Measurements from ENCODE around the gene ACAD11.
"Not testable (repeated sequence)": the region's sequence is repeated elsewhere in the genome, so short reads cannot be mapped to it uniquely, and the experiment has no call there.

Gene ACAD11

GRCh38 chr3:132629928-132630327 lies 29.7 kb downstream of the ACAD11 start:
- peaks cover 8 to 10% of the 10 kb centered on the region in 2 donors for H3K36me3 ChIP-seq (ENCODE audit: control insufficient read depth in 2 of 2, insufficient read depth in 2 of 2, low read length in 2 of 2)
- no peaks in the 10 kb centered on the region for H3K27me3 ChIP-seq (ENCODE audit: control insufficient read depth in 1 of 2, insufficient read depth in 2 of 2, low read length in 2 of 2)
- no peak overlapping the region for H3K27ac ChIP-seq (ENCODE audit: low read length)
- no peak overlapping the region for H3K4me3 ChIP-seq (ENCODE audit: low read length in 2 of 2)
- H3K4me1 ChIP-seq (ENCODE audit: control insufficient read depth, insufficient read depth, low read length), result no peaks in the 10 kb centered on the region
- H3K9me3 ChIP-seq (ENCODE audit: control insufficient read depth in 2 of 2, low read length in 2 of 2), result no peaks in the 10 kb centered on the region
- no peak overlapping the region for H3K9ac ChIP-seq (ENCODE audit: low read length in 2 of 2)

- Histone ChIP-seq H3K27me3 (ENCODE audit: control insufficient read depth in 1 of 2, insufficient read depth in 2 of 2, low read length in 2 of 2) (no peaks in the 10 kb centered on the region), H3K4me1 (ENCODE audit: control insufficient read depth, insufficient read depth, low read length) (no peaks in the 10 kb centered on the region), H3K4me3 (ENCODE audit: low read length in 2 of 2) (no peak overlapping the region), H3K9me3 (ENCODE audit: control insufficient read depth in 2 of 2, low read length in 2 of 2) (no peaks in the 10 kb centered on the region), H3K36me3 (ENCODE audit: control insufficient read depth in 2 of 2, insufficient read depth in 2 of 2, low read length in 2 of 2) (peaks cover 8 to 10% of the 10 kb centered on the region in 2 donors), H3K9ac (ENCODE audit: low read length in 2 of 2) (no peak overlapping the region), H3K27ac (ENCODE audit: low read length) (no peak overlapping the region)
Observed at GRCh38 chr3:132628157-132628556, 31.5 kb downstream of the ACAD11 start.

- Histone ChIP-seq H3K9me3 (ENCODE audit: control insufficient read depth in 2 of 2, low read length in 2 of 2) (no peaks in the 10 kb centered on the region), H3K27me3 (ENCODE audit: control insufficient read depth in 1 of 2, insufficient read depth in 2 of 2, low read length in 2 of 2) (no peaks in the 10 kb centered on the region), H3K4me1 (ENCODE audit: control insufficient read depth, insufficient read depth, low read length) (no peaks in the 10 kb centered on the region), H3K9ac (ENCODE audit: low read length in 2 of 2) (no peak overlapping the region), H3K36me3 (ENCODE audit: control insufficient read depth in 2 of 2, insufficient read depth in 2 of 2, low read length in 2 of 2) (peaks cover 8 to 10% of the 10 kb centered on the region in 2 donors), H3K4me3 (ENCODE audit: low read length in 2 of 2) (no peak overlapping the region), H3K27ac (ENCODE audit: low read length) (no peak overlapping the region)
Observed at GRCh38 chr3:132626955-132627354, 32.7 kb downstream of the ACAD11 start.

- no peak overlapping the region for H3K27ac ChIP-seq (ENCODE audit: low read length)
- H3K27me3 ChIP-seq (ENCODE audit: control insufficient read depth in 1 of 2, insufficient read depth in 2 of 2, low read length in 2 of 2), result no peaks in the 10 kb centered on the region
- no peaks in the 10 kb centered on the region for H3K4me1 ChIP-seq (ENCODE audit: control insufficient read depth, insufficient read depth, low read length)
- no peak overlapping the region for H3K9ac ChIP-seq (ENCODE audit: low read length in 2 of 2)
- H3K36me3 ChIP-seq (ENCODE audit: control insufficient read depth in 2 of 2, insufficient read depth in 2 of 2, low read length in 2 of 2), result peaks cover 8 to 10% of the 10 kb centered on the region in 2 donors
- no peaks in the 10 kb centered on the region for H3K9me3 ChIP-seq (ENCODE audit: control insufficient read depth in 2 of 2, low read length in 2 of 2)
- H3K4me3 ChIP-seq (ENCODE audit: low read length in 2 of 2), result no peak overlapping the region
Observed at GRCh38 chr3:132625613-132626012, 34.0 kb downstream of the ACAD11 start.

GRCh38 chr3:132624790-132625189 lies 34.8 kb downstream of the ACAD11 start:
- no peak overlapping the region for H3K4me3 ChIP-seq (ENCODE audit: low read length in 2 of 2)
- no peak overlapping the region for H3K9ac ChIP-seq (ENCODE audit: low read length in 2 of 2)
- no peak overlapping the region for H3K27ac ChIP-seq (ENCODE audit: low read length)
- H3K36me3 ChIP-seq (ENCODE audit: control insufficient read depth in 2 of 2, insufficient read depth in 2 of 2, low read length in 2 of 2), result peaks cover 8 to 10% of the 10 kb centered on the region in 2 donors
- no peaks in the 10 kb centered on the region for H3K9me3 ChIP-seq (ENCODE audit: control insufficient read depth in 2 of 2, low read length in 2 of 2)
- no peaks in the 10 kb centered on the region for H3K4me1 ChIP-seq (ENCODE audit: control insufficient read depth, insufficient read depth, low read length)
- no peaks in the 10 kb centered on the region for H3K27me3 ChIP-seq (ENCODE audit: control insufficient read depth in 1 of 2, insufficient read depth in 2 of 2, low read length in 2 of 2)

GRCh38 chr3:132623646-132624045 lies 36.0 kb downstream of the ACAD11 start:
- Histone ChIP-seq H3K27me3 (ENCODE audit: control insufficient read depth in 1 of 2, insufficient read depth in 2 of 2, low read length in 2 of 2) (no peaks in the 10 kb centered on the region), H3K4me3 (ENCODE audit: low read length in 2 of 2) (no peak overlapping the region), H3K36me3 (ENCODE audit: control insufficient read depth in 2 of 2, insufficient read depth in 2 of 2, low read length in 2 of 2) (peaks cover 8 to 10% of the 10 kb centered on the region in 2 donors), H3K27ac (ENCODE audit: low read length) (no peak overlapping the region), H3K9me3 (ENCODE audit: control insufficient read depth in 2 of 2, low read length in 2 of 2) (no peaks in the 10 kb centered on the region), H3K9ac (ENCODE audit: low read length in 2 of 2) (no peak overlapping the region), H3K4me1 (ENCODE audit: control insufficient read depth, insufficient read depth, low read length) (no peaks in the 10 kb centered on the region)

- Histone ChIP-seq H3K9me3 (ENCODE audit: control insufficient read depth in 2 of 2, low read length in 2 of 2) (no peaks in the 10 kb centered on the region), H3K36me3 (ENCODE audit: control insufficient read depth in 2 of 2, insufficient read depth in 2 of 2, low read length in 2 of 2) (peaks cover 5 to 10% of the 10 kb centered on the region in 2 donors), H3K9ac (ENCODE audit: low read length in 2 of 2) (no peak overlapping the region), H3K4me3 (ENCODE audit: low read length in 2 of 2) (no peak overlapping the region), H3K27ac (ENCODE audit: low read length) (no peak overlapping the region), H3K4me1 (ENCODE audit: control insufficient read depth, insufficient read depth, low read length) (no peaks in the 10 kb centered on the region), H3K27me3 (ENCODE audit: control insufficient read depth in 1 of 2, insufficient read depth in 2 of 2, low read length in 2 of 2) (no peaks in the 10 kb centered on the region)
Observed at GRCh38 chr3:132622761-132623160, 36.8 kb downstream of the ACAD11 start.

GRCh38 chr3:132622148-132622547 lies 37.5 kb downstream of the ACAD11 start:
- no peaks in the 10 kb centered on the region for H3K27me3 ChIP-seq (ENCODE audit: control insufficient read depth in 1 of 2, insufficient read depth in 2 of 2, low read length in 2 of 2)
- H3K4me3 ChIP-seq (ENCODE audit: low read length in 2 of 2), result no peak overlapping the region
- no peak overlapping the region for H3K9ac ChIP-seq (ENCODE audit: low read length in 2 of 2)
- H3K36me3 ChIP-seq (ENCODE audit: control insufficient read depth in 2 of 2, insufficient read depth in 2 of 2, low read length in 2 of 2), result peaks cover 5 to 10% of the 10 kb centered on the region in 2 donors
- H3K4me1 ChIP-seq (ENCODE audit: control insufficient read depth, insufficient read depth, low read length), result no peaks in the 10 kb centered on the region
- H3K9me3 ChIP-seq (ENCODE audit: control insufficient read depth in 2 of 2, low read length in 2 of 2), result no peaks in the 10 kb centered on the region
- no peak overlapping the region for H3K27ac ChIP-seq (ENCODE audit: low read length)

GRCh38 chr3:132616780-132617179 lies 42.8 kb downstream of the ACAD11 start:
- Histone ChIP-seq H3K4me1 (ENCODE audit: control insufficient read depth, insufficient read depth, low read length) (no peaks in the 10 kb centered on the region), H3K9ac (ENCODE audit: low read length in 2 of 2) (no peak overlapping the region), H3K27me3 (ENCODE audit: control insufficient read depth in 1 of 2, insufficient read depth in 2 of 2, low read length in 2 of 2) (no peaks in the 10 kb centered on the region), H3K27ac (ENCODE audit: low read length) (no peak overlapping the region), H3K9me3 (ENCODE audit: control insufficient read depth in 2 of 2, low read length in 2 of 2) (no peaks in the 10 kb centered on the region), H3K4me3 (ENCODE audit: low read length in 2 of 2) (no peak overlapping the region), H3K36me3 (ENCODE audit: control insufficient read depth in 2 of 2, insufficient read depth in 2 of 2, low read length in 2 of 2) (peaks cover 0 to 5% of the 10 kb centered on the region in 2 donors)

GRCh38 chr3:132615881-132616280 lies 43.7 kb downstream of the ACAD11 start:
- Histone ChIP-seq H3K27ac (ENCODE audit: low read length) (no peak overlapping the region), H3K9me3 (ENCODE audit: control insufficient read depth in 2 of 2, low read length in 2 of 2) (no peaks in the 10 kb centered on the region), H3K36me3 (ENCODE audit: control insufficient read depth in 2 of 2, insufficient read depth in 2 of 2, low read length in 2 of 2) (peaks cover 0 to 5% of the 10 kb centered on the region in 2 donors), H3K4me1 (ENCODE audit: control insufficient read depth, insufficient read depth, low read length) (no peaks in the 10 kb centered on the region), H3K9ac (ENCODE audit: low read length in 2 of 2) (no peak overlapping the region), H3K27me3 (ENCODE audit: control insufficient read depth in 1 of 2, insufficient read depth in 2 of 2, low read length in 2 of 2) (no peaks in the 10 kb centered on the region), H3K4me3 (ENCODE audit: low read length in 2 of 2) (no peak overlapping the region)

- not testable (repeated sequence) for H3K36me3 ChIP-seq (ENCODE audit: control insufficient read depth in 2 of 2, insufficient read depth in 2 of 2, low read length in 2 of 2); H3K9ac ChIP-seq (ENCODE audit: low read length in 2 of 2); H3K4me3 ChIP-seq (ENCODE audit: low read length in 2 of 2); H3K4me1 ChIP-seq (ENCODE audit: control insufficient read depth, insufficient read depth, low read length); H3K9me3 ChIP-seq (ENCODE audit: control insufficient read depth in 2 of 2, low read length in 2 of 2); H3K27ac ChIP-seq (ENCODE audit: low read length); H3K27me3 ChIP-seq (ENCODE audit: control insufficient read depth in 1 of 2, insufficient read depth in 2 of 2, low read length in 2 of 2)
Observed at GRCh38 chr3:132615301-132615700, 44.3 kb downstream of the ACAD11 start.

All from stomach smooth muscle (tissue), 2 donors.